ENCODE data around the gene DOHH. TPM values are rescaled to one million over a fixed set of nuclear protein-coding genes. Genes with fewer than 3 reads are reported as not detected.

Gene DOHH
- total RNA-seq, 3 donors from 2014 or later = 7.6 to 11.1 (median 10.4) TPM

- no peaks in the 10 kb centered on the region for H3K4me1 ChIP-seq (ENCODE audit: low read depth)
- DNase-seq = no peak
- H3K36me3 ChIP-seq (ENCODE audit: low read depth) = no peaks in the 10 kb centered on the region
- H3K9me3 ChIP-seq = no peaks in the 10 kb centered on the region
- intact Hi-C loops (cut with DNase I, micrococcal nuclease) = no loop called here
- no peak for ATAC-seq
- TF ChIP-seq CTCF (IDR thresholded peaks at IDR 0.05) = no peak
- no peak overlapping the region for H3K4me3 ChIP-seq
Measured at GRCh38 chr19:3466635-3467034, 33.8 kb downstream of the DOHH start.

- H3K4me3 ChIP-seq = no peak overlapping the region
- ATAC-seq (no peak), DNase-seq (no peak)
- no peaks in the 10 kb centered on the region for H3K36me3 ChIP-seq (ENCODE audit: low read depth)
- H3K4me1 ChIP-seq (ENCODE audit: low read depth) = no peaks in the 10 kb centered on the region
- TF ChIP-seq CTCF (IDR thresholded peaks at IDR 0.05) = no peak
- no peaks in the 10 kb centered on the region for H3K9me3 ChIP-seq
- intact Hi-C loops (cut with DNase I, micrococcal nuclease) = no loop called here
Measured at GRCh38 chr19:3465552-3465951, 34.9 kb downstream of the DOHH start.

- intact Hi-C loops (cut with DNase I, micrococcal nuclease) = no loop called here
- Histone ChIP-seq H3K4me3 (no peak overlapping the region), H3K36me3 (ENCODE audit: low read depth) (no peaks in the 10 kb centered on the region), H3K9me3 (no peaks in the 10 kb centered on the region), H3K4me1 (ENCODE audit: low read depth) (no peaks in the 10 kb centered on the region)
- ATAC-seq (no peak), DNase-seq (no peak)
- no peak for TF ChIP-seq CTCF (IDR thresholded peaks at IDR 0.05)
Measured at GRCh38 chr19:3464587-3465235, 35.8 kb downstream of the DOHH start.

GRCh38 chr19:3463714-3464586 lies 36.5 kb downstream of the DOHH start:
- H3K9me3 ChIP-seq = no peaks in the 10 kb centered on the region
- no peak for DNase-seq
- ATAC-seq = no peak
- no peak for TF ChIP-seq CTCF (IDR thresholded peaks at IDR 0.05)
- no peak overlapping the region for H3K4me3 ChIP-seq
- intact Hi-C loops (cut with DNase I, micrococcal nuclease) = no loop called here
- no peaks in the 10 kb centered on the region for H3K36me3 ChIP-seq (ENCODE audit: low read depth)
- peaks cover 3% of the 10 kb centered on the region for H3K4me1 ChIP-seq (ENCODE audit: low read depth)

- intact Hi-C loops (cut with DNase I, micrococcal nuclease) = no loop called here
- no peak for ATAC-seq
- Histone ChIP-seq H3K9me3 (no peaks in the 10 kb centered on the region), H3K4me3 (no peak overlapping the region), H3K4me1 (ENCODE audit: low read depth) (peaks cover 3% of the 10 kb centered on the region), H3K36me3 (ENCODE audit: low read depth) (no peaks in the 10 kb centered on the region)
- TF ChIP-seq CTCF (IDR thresholded peaks at IDR 0.05) = no peak
- no peak for DNase-seq
Measured at GRCh38 chr19:3462991-3463713, 37.3 kb downstream of the DOHH start.
